Astrocyte (in vitro differentiated cells and primary cell): ENCODE results near the gene MELTF. TPM values are rescaled to one million over a fixed set of nuclear protein-coding genes. Genes with fewer than 3 reads are reported as not detected.

Experiments
- DNase-seq: peaks from one replicate; pipeline ENCODE4 v3.0.0-alpha.2; 2010; ENCODE audit warnings: low read depth
- FAIRE-seq: peaks from 2 replicates; lab custom pipeline; 2011; peaks lifted over from hg19 to GRCh38; lab: Jason Lieb, UNC
- H2AFZ ChIP-seq: 2 replicates; pipeline ENCODE4 v1.6.0; 2012; ENCODE audit warnings: low read depth, low read length, inconsistent platforms
- H3K27ac ChIP-seq: 2 replicates; pipeline ENCODE4 v1.5.1; 2011; ENCODE audit warnings: low read depth, low read length, inconsistent platforms
- H3K27me3 ChIP-seq: 2 replicates; pipeline ENCODE4 v1.6.0; 2011; ENCODE audit warnings: low read length, inconsistent platforms; ENCODE audit not compliant: insufficient read depth
- H3K36me3 ChIP-seq: 2 replicates; pipeline ENCODE4 v1.5.1; 2011; ENCODE audit warnings: low read length, inconsistent platforms; ENCODE audit not compliant: insufficient read depth
- H3K4me1 ChIP-seq: 2 replicates; pipeline ENCODE4 v1.5.1; 2011; ENCODE audit warnings: low read length, inconsistent platforms; ENCODE audit not compliant: insufficient read depth
- H3K4me2 ChIP-seq: 2 replicates; pipeline ENCODE4 v1.6.0; 2012; ENCODE audit warnings: low read length, inconsistent platforms
- H3K4me3 ChIP-seq: 2 replicates; pipeline ENCODE4 v1.5.1; 2011; ENCODE audit warnings: low read depth, mild to moderate bottlenecking, low read length, inconsistent platforms; ENCODE audit not compliant: insufficient read depth
- H3K79me2 ChIP-seq: 2 replicates; pipeline ENCODE4 v1.6.0; 2012; ENCODE audit warnings: mild to moderate bottlenecking, low read length, inconsistent platforms; ENCODE audit not compliant: insufficient read depth
- H3K9ac ChIP-seq: 2 replicates; pipeline ENCODE4 v1.6.0; 2012; ENCODE audit warnings: mild to moderate bottlenecking, low read length, inconsistent platforms
- H3K9me3 ChIP-seq: 2 replicates; pipeline ENCODE4 v1.5.1; 2012; ENCODE audit warnings: low read depth, mild to moderate bottlenecking, low read length, inconsistent platforms; ENCODE audit not compliant: insufficient read depth
- H4K20me1 ChIP-seq: 2 replicates; pipeline ENCODE4 v1.6.0; 2012; ENCODE audit warnings: low read length, inconsistent platforms; ENCODE audit not compliant: insufficient read depth
- H3K27ac Mint-ChIP-seq: one replicate; pipeline ENCODE4 v1.8.0; 2021; ENCODE audit warnings: mild to moderate bottlenecking, mixed read lengths; ENCODE audit not compliant: unreplicated experiment
- H3K27me3 Mint-ChIP-seq: one replicate; pipeline ENCODE4 v1.8.0; 2021; ENCODE audit warnings: low read depth, mixed read lengths; ENCODE audit not compliant: unreplicated experiment
- H3K36me3 Mint-ChIP-seq: one replicate; pipeline ENCODE4 v1.8.0; 2021; ENCODE audit warnings: low read depth, mixed read lengths; ENCODE audit not compliant: unreplicated experiment
- H3K4me1 Mint-ChIP-seq: one replicate; pipeline ENCODE4 v1.8.0; 2021; ENCODE audit warnings: low read depth, mixed read lengths; ENCODE audit not compliant: unreplicated experiment
- H3K4me3 Mint-ChIP-seq: one replicate; pipeline ENCODE4 v1.8.0; 2021; ENCODE audit warnings: mild to moderate bottlenecking, moderate library complexity, mixed read lengths; ENCODE audit not compliant: unreplicated experiment
- H3K9me3 Mint-ChIP-seq: one replicate; pipeline ENCODE4 v1.8.0; 2021; ENCODE audit warnings: mild to moderate bottlenecking, mixed read lengths; ENCODE audit not compliant: unreplicated experiment
- CTCF ChIP-seq: IDR thresholded peaks from 2 replicates; pipeline ENCODE4 v1.5.1; 2011; ENCODE audit warnings: low read depth, mild to moderate bottlenecking, inconsistent platforms, low read length, moderate library complexity; ENCODE audit not compliant: insufficient read depth
- EZH2 ChIP-seq: IDR thresholded peaks from 2 replicates; pipeline ENCODE4 v1.6.1; 2012; ENCODE audit warnings: mild to moderate bottlenecking, low read length, inconsistent platforms; ENCODE audit not compliant: insufficient read depth
- total RNA-seq: library from RNA; stranded (reverse); gene quantifications from 2 replicates; pipeline ENCODE4 v1.2.1, GENCODE V29; 2021

MELTF gene
- total RNA-seq, 1 donor from 2014 or later = 24.0 TPM

DNA sequence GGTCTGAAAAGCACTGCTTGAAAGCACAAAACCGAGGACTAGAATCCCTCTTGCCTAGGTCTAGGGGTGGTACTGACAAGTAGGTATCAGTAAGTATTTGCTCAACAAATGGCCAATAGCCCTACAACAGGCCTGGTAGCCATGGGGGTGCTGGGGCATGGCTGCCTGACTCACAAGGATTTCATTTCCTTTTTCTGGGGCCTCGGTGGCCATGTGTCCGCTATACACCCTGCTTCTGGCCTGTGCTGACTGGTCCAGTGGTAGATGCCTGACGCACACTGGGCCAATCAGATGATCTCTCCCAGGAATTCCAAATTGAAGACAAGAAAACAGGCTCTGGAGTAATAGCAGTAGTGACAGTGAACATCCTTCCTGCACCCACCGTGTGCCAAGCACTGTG is 29.4 kb downstream of the MELTF start:
- H3K4me1 ChIP-seq = peaks cover 5% of the 10 kb centered on the region
- no peak overlapping the region for H3K4me3 Mint-ChIP-seq
- no peak overlapping the region for H3K4me3 ChIP-seq
- H3K27me3 Mint-ChIP-seq = peaks cover 19% of the 10 kb centered on the region
- no peaks in the 10 kb centered on the region for H3K9me3 ChIP-seq
- H3K4me2 ChIP-seq = no peak overlapping the region
- H3K27me3 ChIP-seq = no peaks in the 10 kb centered on the region
- peak overlapping the region; percentile 34 for H2AFZ ChIP-seq
- no peaks in the 10 kb centered on the region for H3K36me3 ChIP-seq
- no peak for TF ChIP-seq CTCF
- TF ChIP-seq EZH2 = no peak
- FAIRE-seq (no peak), DNase-seq (no peak)
- H3K9me3 Mint-ChIP-seq = peaks cover 2% of the 10 kb centered on the region
- no peaks in the 10 kb centered on the region for H4K20me1 ChIP-seq
- H3K27ac Mint-ChIP-seq = no peak overlapping the region
- peaks cover 2% of the 10 kb centered on the region for H3K4me1 Mint-ChIP-seq
- H3K36me3 Mint-ChIP-seq = peaks cover 4% of the 10 kb centered on the region
- no peak overlapping the region for H3K27ac ChIP-seq
- no peaks in the 10 kb centered on the region for H3K79me2 ChIP-seq
- no peak overlapping the region for H3K9ac ChIP-seq

DNA sequence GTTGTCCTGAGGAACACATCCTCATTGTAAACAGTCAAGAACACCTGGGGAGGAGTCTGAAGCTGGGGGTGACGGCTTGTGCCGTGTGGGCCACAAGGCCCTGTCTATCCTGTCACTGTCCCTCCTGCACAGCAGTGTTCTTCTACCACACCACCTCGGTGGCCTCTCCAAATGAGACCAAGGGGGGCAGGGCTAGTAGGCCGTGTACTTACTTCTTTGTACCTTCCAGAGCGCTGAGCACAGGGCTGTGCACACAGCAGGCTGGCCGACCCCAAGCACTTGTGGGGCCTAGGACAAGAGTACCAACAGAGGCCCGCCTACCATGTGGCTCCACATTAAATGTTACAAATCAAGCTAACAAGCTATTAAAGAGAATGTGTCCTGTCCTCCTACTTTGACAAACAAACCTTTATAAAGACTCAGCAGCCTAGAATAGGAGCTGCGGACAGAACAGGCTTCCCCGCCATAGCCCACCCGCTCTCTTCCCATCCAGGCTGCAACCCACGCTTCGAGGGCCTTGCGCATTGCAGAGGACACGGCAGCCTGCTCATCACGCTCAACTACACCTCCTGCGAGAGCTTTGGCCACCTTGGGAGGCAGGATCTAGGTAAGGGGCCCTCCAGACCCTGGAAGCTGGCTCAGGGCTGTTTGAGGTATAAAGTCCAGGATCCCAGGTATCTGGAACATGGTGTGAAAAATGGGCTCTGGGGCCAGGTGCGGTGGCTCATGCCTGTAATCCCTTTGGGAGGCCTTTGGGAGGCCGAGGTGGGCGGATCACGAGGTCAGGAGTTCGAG is 30.5 kb downstream of the MELTF start:
- Mint-ChIP-seq H3K27ac (no peak overlapping the region), H3K36me3 (peaks cover 2% of the 10 kb centered on the region), H3K4me1 (no peaks in the 10 kb centered on the region), H3K9me3 (no peaks in the 10 kb centered on the region), H3K4me3 (no peak overlapping the region), H3K27me3 (peaks cover 10% of the 10 kb centered on the region)
- H3K9me3 ChIP-seq = peaks cover 2% of the 10 kb centered on the region
- TF ChIP-seq CTCF (no peak), EZH2 (no peak)
- H3K27me3 ChIP-seq = no peaks in the 10 kb centered on the region
- H3K36me3 ChIP-seq = no peaks in the 10 kb centered on the region
- H4K20me1 ChIP-seq = no peaks in the 10 kb centered on the region
- H3K9ac ChIP-seq = no peak overlapping the region
- no peak for FAIRE-seq
- H3K27ac ChIP-seq = no peak overlapping the region
- H3K4me1 ChIP-seq = peaks cover 5% of the 10 kb centered on the region
- DNase-seq = no peak
- no peak overlapping the region for H2AFZ ChIP-seq
- no peak overlapping the region for H3K4me3 ChIP-seq
- H3K79me2 ChIP-seq = no peaks in the 10 kb centered on the region
- no peak overlapping the region for H3K4me2 ChIP-seq

- Histone ChIP-seq H2AFZ (no peak overlapping the region), H3K4me2 (no peak overlapping the region), H4K20me1 (no peaks in the 10 kb centered on the region), H3K79me2 (no peaks in the 10 kb centered on the region), H3K9ac (no peak overlapping the region), H3K9me3 (peaks cover 2% of the 10 kb centered on the region), H3K27me3 (no peaks in the 10 kb centered on the region), H3K27ac (no peak overlapping the region), H3K4me3 (no peak overlapping the region), H3K36me3 (no peaks in the 10 kb centered on the region), H3K4me1 (no peaks in the 10 kb centered on the region)
- no peak for FAIRE-seq
- Mint-ChIP-seq H3K27me3 (peaks cover 8% of the 10 kb centered on the region), H3K27ac (no peak overlapping the region), H3K36me3 (peaks cover 2% of the 10 kb centered on the region), H3K4me1 (no peaks in the 10 kb centered on the region), H3K9me3 (no peaks in the 10 kb centered on the region), H3K4me3 (no peak overlapping the region)
- no peak for DNase-seq
- no peak for TF ChIP-seq CTCF
- no peak for TF ChIP-seq EZH2
Measured at GRCh38 chr3:196997311-196997710, 32.3 kb downstream of the MELTF start.
